ENCODE results near the gene NCK2. TPM values are rescaled to one million over a fixed set of nuclear protein-coding genes. Genes with fewer than 3 reads are reported as not detected.

Gene NCK2
- total RNA-seq, 1 experiment from 2014 or later: 49.2 TPM

DNA sequence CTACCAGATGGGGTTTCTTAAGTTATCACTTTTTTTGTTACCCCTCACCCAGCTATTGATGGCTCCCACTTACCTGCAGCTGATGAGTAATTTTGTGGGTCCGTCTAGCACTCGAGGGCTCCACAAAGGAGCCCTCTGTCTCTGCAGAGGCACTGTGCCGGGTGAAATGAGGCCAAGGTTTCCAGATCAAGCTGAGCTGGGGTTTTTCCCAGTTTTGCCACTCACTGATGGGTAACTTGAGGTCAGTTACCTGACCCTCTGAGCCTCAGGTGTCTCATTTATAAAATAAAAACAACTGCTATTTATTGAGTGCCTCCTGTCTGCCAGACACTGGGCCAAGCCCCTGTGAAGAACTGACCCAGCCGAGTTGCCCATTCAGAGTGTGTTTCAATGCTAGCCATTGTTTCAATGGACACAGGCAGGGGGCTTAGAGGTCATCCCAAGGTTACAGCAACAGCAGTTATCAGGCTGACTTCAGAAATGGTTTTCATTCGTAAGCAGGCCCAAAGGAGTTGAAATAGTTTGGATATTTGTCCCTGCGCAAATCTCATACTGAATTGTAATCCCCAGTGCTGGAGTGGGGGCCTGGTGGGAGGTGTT lies 192.9 kb downstream of the NCK2 start:
- H3K27ac Mint-ChIP-seq: no peak overlapping the region
- H3K23me2 ChIP-seq (ENCODE audit: insufficient read length, low read depth, low read length, poor library complexity, severe bottlenecking): no peaks in the 10 kb centered on the region
- H2AK5ac ChIP-seq (ENCODE audit: insufficient read length, low read length): no peak overlapping the region
- no peak overlapping the region for H3T11ph ChIP-seq (ENCODE audit: low read length)
- H3K18ac ChIP-seq (ENCODE audit: insufficient read length, low read depth, low read length): no peak overlapping the region
- no peaks in the 10 kb centered on the region for H3K4me1 ChIP-seq (ENCODE audit: insufficient read depth, low read length)
- WGBS (ENCODE audit: extremely low coverage, insufficient read length, low lambda C conversion rate): no CpG with 5 or more reads among the region's 6 CpGs
- peaks cover 4 to 11% (median 9%) of the 10 kb centered on the region in 3 experiments; a peak in 6 of 7 replicates for H3K36me3 Mint-ChIP-seq (ENCODE audit: insufficient read depth in 1 of 3, low read depth in 3 of 3)
- H3K23ac ChIP-seq (ENCODE audit: insufficient read length, low read depth, low read length): no peak overlapping the region
- H2BK120ac ChIP-seq (ENCODE audit: low read depth, low read length, poor library complexity, severe bottlenecking): no peak overlapping the region
- no peak overlapping the region for H2BK20ac ChIP-seq (ENCODE audit: low read depth, low read length, poor library complexity, severe bottlenecking)
- H4K5ac ChIP-seq (ENCODE audit: insufficient read length, low read depth, low read length): no peak overlapping the region
- no peak overlapping the region for H2AFZ ChIP-seq (ENCODE audit: low read length)
- H2BK5ac ChIP-seq (ENCODE audit: insufficient read length, low read length): no peak overlapping the region
- no peak overlapping the region for H3K27ac ChIP-seq (ENCODE audit: insufficient read length, low read depth, low read length)
- H3K9me3 Mint-ChIP-seq: peaks cover 15 to 18% of the 10 kb centered on the region in 2 experiments
- 0 out of 4 replicates have a peak, but pooled peaks cover 0 to 3% of the 10 kb centered on the region in 2 experiments for H3K4me1 Mint-ChIP-seq
- H3K9me3 ChIP-seq (ENCODE audit: control insufficient read depth, low read depth, low read length): peaks cover 5% of the 10 kb centered on the region
- no peaks in the 10 kb centered on the region for H4K20me1 ChIP-seq (ENCODE audit: control insufficient read depth, insufficient read depth, insufficient read length)
- H3K14ac ChIP-seq (ENCODE audit: insufficient read depth, low read length): no peak overlapping the region
- H3K79me1 ChIP-seq (ENCODE audit: insufficient read depth, low read depth, low read length, poor library complexity, severe bottlenecking): no peaks in the 10 kb centered on the region
- no peak overlapping the region for H3K4me3 Mint-ChIP-seq
- H4K91ac ChIP-seq (ENCODE audit: insufficient read length, low read depth, low read length): no peak overlapping the region
- no peak overlapping the region for H3K56ac ChIP-seq (ENCODE audit: insufficient read length, low read depth, low read length)
- DNase-seq: no peak
- H2BK15ac ChIP-seq (ENCODE audit: low read depth, low read length): no peak overlapping the region
- H3K4ac ChIP-seq (ENCODE audit: low read depth, low read length): no peak overlapping the region
- H4K8ac ChIP-seq (replicated peaks; ENCODE audit: insufficient read length, low read depth, low read length): no peak overlapping the region
- no peak overlapping the region for H3K4me2 ChIP-seq (ENCODE audit: insufficient read depth, insufficient read length, low read length)
- H3K9ac ChIP-seq (ENCODE audit: extremely low read depth, insufficient read length, low read length): no peak overlapping the region
- H3K27me3 Mint-ChIP-seq (ENCODE audit: low read depth): peaks cover 15% of the 10 kb centered on the region
- no peak for TF ChIP-seq CTCF (conservative IDR thresholded peaks at IDR 0.05)
- H2BK12ac ChIP-seq (ENCODE audit: insufficient read length, low read depth, low read length): no peak overlapping the region
- no peaks in the 10 kb centered on the region for H3K79me2 ChIP-seq (ENCODE audit: insufficient read depth, low read length)
- no peaks in the 10 kb centered on the region for H3K27me3 ChIP-seq (ENCODE audit: insufficient read depth, low read length)
